GM18499 (cell line): ENCODE results near the gene PTCH1.

Source experiments
- ATAC-seq: cut with Tn5 transposase; IDR thresholded peaks from one replicate; pipeline ENCODE4 v1.9.1; 2021; ENCODE audit warnings: moderate number of reproducible peaks; ENCODE audit not compliant: insufficient read depth, unreplicated experiment

PTCH1 gene

DNA sequence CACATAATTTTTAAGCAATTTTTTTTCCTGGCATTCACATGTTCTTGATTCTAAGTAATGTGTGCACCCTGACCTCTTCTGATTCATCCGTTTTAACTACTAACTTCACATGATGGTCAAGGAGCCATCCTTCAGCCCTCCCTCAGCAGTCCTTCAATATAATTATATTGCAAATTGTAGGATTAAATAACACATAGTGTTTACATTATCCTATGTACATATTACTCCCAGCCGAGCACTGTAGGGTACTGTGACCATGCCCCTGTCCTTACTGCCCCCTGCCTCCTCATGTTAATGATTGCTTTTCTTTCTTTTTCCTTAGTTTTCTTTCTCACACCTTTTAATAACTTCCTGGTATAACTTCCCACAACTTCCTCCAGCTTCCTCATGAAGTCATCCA lies 103.0 kb downstream of the PTCH1 start:
- no peak for ATAC-seq

DNA sequence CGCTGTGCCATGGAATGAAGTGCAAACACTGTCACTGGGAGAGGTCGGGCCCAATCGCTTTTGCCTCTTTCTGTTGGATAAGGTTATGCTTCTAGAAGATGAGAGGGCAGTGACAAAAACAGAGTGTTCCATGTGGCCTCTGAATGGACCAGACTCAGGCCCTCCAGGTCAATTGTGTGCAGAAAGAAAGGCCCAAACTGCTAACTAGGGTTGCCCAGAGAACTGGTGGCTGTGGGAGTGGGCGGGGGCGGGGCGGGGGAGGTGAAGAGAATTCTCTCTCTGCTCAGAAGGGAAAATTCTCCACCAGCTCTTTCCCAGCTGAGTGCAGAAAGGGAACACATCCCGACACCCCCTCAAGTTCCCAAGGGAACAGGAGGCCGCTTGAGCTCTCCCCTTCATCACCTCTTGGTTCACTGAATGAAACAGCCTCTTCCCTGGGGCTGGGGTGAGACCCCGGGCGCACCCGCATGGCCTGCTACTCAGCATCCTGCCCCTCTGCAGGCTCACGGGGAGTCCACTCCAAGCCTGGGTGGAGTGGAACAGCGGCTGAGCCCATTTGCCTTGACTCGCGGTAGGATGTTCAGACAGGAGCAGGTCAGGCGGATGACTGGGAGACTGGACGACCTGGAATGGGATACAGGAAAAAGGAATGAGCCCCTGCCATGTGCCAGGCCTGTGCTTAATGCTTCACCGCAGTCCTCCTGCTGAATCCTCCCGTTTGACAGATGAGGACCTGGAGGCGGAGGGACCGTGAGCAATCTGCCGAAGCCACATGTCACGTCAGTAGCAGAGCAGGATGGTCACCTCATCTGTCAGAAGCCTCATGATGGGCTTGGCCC lies 105.5 kb downstream of the PTCH1 start:
- no peak for ATAC-seq

DNA sequence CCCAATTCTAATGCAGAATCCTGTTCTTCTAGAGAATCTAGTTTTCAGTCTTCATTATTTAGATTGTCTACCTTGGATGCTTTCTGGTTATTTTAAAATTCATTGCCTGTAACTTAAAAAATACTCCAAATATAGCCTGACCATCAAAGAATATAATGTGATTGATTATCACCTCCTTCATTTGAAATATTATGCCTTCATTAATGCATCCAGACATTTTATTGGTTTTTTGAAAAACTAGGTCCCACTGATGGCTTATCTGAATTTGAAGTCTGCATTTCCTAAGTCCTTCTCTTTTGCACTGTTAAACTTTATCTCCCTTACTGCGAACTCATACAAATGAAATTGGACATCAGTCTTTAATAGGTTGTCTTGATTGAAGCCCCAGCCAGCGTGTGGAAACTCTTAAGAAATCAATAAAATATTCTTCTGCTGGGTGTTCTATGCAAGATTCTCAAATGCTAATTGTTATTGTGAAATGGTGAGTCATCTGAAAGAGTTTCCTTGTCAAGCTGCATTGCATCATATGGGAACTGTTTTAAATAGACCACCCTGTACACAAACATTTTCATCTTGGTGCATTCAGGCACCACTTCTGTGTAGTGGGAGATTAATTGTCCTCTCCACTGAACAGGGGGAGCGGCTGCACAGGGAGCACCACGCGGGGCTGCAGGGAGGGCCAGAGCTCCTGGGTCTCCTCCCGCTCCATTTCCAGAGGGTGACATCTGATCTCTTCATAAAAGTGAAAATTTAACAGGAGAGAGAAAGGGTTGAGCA lies 106.9 kb downstream of the PTCH1 start:
- ATAC-seq = no peak

DNA sequence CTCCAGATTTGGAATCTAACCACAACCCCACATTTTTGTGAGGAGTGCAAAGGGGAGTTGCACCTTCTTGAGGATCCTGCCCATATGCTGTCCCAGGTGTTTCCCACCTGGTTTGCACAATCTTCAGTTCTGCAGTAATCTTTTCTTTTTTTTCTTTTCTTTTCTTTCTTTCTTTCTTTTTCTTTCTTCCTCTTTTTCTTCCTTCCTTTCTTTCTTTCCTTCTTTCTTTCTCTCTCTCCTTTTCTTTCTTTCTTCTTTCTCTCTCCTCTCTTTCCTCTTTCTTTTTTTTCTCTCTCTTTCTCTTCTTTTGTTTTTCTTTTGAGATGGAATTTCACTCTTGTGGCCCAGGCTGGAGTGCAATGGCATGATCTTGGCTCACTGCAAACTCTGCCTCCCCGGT lies 109.2 kb downstream of the PTCH1 start:
- ATAC-seq = no peak

DNA sequence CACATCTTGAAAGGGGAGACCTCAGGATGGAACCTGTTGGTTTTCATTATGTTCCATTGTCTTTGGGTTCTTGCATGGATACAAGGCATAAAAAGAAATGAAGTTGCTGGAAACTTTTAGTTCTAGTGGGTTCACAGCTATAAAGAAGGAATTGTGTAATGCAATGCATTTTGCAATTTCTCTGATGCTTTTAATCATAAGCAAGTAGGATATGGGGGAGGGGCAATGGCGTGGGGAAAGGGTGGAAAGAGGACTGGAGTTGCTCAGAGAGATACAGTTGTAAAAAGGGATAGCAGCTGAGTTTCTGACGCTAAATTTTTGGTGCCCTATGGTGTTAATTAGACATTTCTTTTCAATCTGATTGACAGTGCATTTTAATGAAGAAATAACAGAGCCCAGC lies 110.7 kb downstream of the PTCH1 start:
- ATAC-seq = no peak

DNA sequence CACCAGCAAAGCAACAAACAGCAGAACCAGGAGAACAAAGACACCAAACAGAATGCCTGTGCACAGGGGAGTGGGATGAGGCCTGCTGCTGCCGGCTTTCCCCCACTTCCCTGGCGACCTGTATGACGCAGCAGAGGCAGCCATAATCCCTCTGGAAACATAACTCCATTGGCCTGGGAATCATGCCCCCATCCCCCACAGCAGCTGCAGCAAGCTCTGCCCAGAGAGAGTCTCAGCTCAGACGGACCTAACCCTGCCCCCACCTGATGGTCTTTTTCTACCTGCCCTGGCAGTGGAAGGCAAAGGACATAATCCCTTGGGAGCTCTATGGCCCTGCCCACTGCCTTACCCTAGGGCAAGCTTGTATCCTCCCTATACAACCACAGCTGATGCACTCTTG lies 117.5 kb downstream of the PTCH1 start:
- ATAC-seq = no peak
